MCF 10A (cell line): Measurements from ENCODE around the gene COPS9. TPM values are rescaled to one million over a fixed set of nuclear protein-coding genes. Genes with fewer than 3 reads are reported as not detected.

Source experiments
- BruUV-seq: library from RNA; stranded (reverse); fragments of 400-500 nt; replicated peaks from 2 replicates; lab custom pipeline; 2021; lab: Mats Ljungman, UMichigan
- CTCF ChIA-PET: fragments of 300-600 bp; sonication (Branson Sonifier 250); formaldehyde crosslinking; extraction: SDS; loops from one replicate; lab custom pipeline; 2021; ENCODE audit warnings: antibody characterized with exemption, inconsistent platforms; lab: Yijun Ruan, JAX
- POLR2A ChIA-PET: fragments of 300-600, 350-650 bp; sonication (Branson Sonifier 250); formaldehyde crosslinking; extraction: SDS; loops from one replicate; lab custom pipeline; 2020; ENCODE audit warnings: antibody characterized with exemption, inconsistent platforms; lab: Yijun Ruan, JAX
- DNase-seq: peaks from one replicate; pipeline ENCODE4 v3.0.0-alpha.2; 2018; ENCODE audit not compliant: unreplicated experiment
- H3K27ac Mint-ChIP-seq: one replicate; pipeline ENCODE4 v1.8.0; 2022; ENCODE audit warnings: mild to moderate bottlenecking, low read depth, mixed read lengths; ENCODE audit not compliant: unreplicated experiment
- H3K27me3 Mint-ChIP-seq: one replicate; pipeline ENCODE4 v1.8.0; 2022; ENCODE audit warnings: mixed read lengths; ENCODE audit not compliant: insufficient read depth, unreplicated experiment
- H3K36me3 Mint-ChIP-seq: one replicate; pipeline ENCODE4 v1.8.0; 2022; ENCODE audit warnings: mild to moderate bottlenecking, moderate library complexity, mixed read lengths; ENCODE audit not compliant: insufficient read depth, unreplicated experiment
- H3K4me1 Mint-ChIP-seq: one replicate; pipeline ENCODE4 v1.8.0; 2022; ENCODE audit warnings: mixed read lengths; ENCODE audit not compliant: insufficient read depth, unreplicated experiment
- H3K4me3 Mint-ChIP-seq: one replicate; pipeline ENCODE4 v1.8.0; 2022; ENCODE audit warnings: mild to moderate bottlenecking, moderate library complexity, mixed read lengths; ENCODE audit not compliant: unreplicated experiment
- H3K9me3 Mint-ChIP-seq: one replicate; pipeline ENCODE4 v1.8.0; 2022; ENCODE audit warnings: mixed read lengths; ENCODE audit not compliant: unreplicated experiment
- intact Hi-C: fragments of 100-400 bp; cut with micrococcal nuclease; formaldehyde crosslinking; loops from 2 replicates; pipeline ENCODE4 v1.14.1; 2022
- total RNA-seq: library from RNA; stranded (reverse); gene quantifications from 2 replicates; pipeline ENCODE4 v1.2.3, GENCODE V29; 2022
- TF ChIP-seq, protein P1 (sequence below): fragments of 200-600 bp; IDR thresholded peaks from one replicate; pipeline ENCODE4 v1.8.0; 2022; ENCODE audit warnings: antibody characterized with exemption, mild to moderate bottlenecking; ENCODE audit not compliant: unreplicated experiment

COPS9 gene
- total RNA-seq, 1 experiment from 2014 or later = 146 TPM

DNA sequence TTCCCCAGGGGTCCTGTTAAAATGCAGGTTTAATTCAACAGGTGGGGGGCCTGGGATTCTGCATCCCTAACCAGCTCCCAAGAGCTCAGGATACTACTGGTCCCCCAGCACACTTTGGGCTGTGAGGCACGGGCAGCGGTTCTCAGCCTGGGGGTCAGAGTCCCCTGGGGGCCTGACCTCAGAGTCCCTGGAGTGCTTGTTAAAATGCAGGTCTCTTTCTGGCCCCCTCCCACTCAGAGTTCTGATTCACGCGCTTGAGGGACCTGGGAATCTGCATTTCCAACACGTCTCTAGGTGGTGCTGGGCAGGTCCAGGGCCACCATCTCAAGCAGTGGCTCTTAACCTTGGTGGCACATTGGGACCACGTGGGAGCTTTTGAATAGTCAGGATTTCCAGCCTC, 7.2 kb upstream of the COPS9 start:
- peaks cover 24% of the 10 kb centered on the region for H3K27me3 Mint-ChIP-seq
- no peak for DNase-seq
- H3K4me1 Mint-ChIP-seq = peaks cover 6% of the 10 kb centered on the region
- no TSS peak for BruUV-seq
- CTCF ChIA-PET = interaction anchor here (0.5 to 9.5 kb wide), 31 partner anchors 9 to 1883 kb away, joined by 3 to 201 read pairs (median 4); no protein-coding TSS in a partner anchor
- intact Hi-C loops = loop anchor here (1.0 kb wide), 1 partner anchor 82 kb away; no protein-coding TSS in a partner anchor
- TF ChIP-seq, protein P1, sequence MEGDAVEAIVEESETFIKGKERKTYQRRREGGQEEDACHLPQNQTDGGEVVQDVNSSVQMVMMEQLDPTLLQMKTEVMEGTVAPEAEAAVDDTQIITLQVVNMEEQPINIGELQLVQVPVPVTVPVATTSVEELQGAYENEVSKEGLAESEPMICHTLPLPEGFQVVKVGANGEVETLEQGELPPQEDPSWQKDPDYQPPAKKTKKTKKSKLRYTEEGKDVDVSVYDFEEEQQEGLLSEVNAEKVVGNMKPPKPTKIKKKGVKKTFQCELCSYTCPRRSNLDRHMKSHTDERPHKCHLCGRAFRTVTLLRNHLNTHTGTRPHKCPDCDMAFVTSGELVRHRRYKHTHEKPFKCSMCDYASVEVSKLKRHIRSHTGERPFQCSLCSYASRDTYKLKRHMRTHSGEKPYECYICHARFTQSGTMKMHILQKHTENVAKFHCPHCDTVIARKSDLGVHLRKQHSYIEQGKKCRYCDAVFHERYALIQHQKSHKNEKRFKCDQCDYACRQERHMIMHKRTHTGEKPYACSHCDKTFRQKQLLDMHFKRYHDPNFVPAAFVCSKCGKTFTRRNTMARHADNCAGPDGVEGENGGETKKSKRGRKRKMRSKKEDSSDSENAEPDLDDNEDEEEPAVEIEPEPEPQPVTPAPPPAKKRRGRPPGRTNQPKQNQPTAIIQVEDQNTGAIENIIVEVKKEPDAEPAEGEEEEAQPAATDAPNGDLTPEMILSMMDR = no peak
- peaks cover 6% of the 10 kb centered on the region for H3K9me3 Mint-ChIP-seq
- POLR2A ChIA-PET = interaction anchor here (2.0 kb wide), 1 partner anchor 82 kb away, joined by 10 read pairs; no protein-coding TSS in a partner anchor
- H3K27ac Mint-ChIP-seq = no peak overlapping the region
- H3K4me3 Mint-ChIP-seq = no peak overlapping the region
- no peaks in the 10 kb centered on the region for H3K36me3 Mint-ChIP-seq

DNA sequence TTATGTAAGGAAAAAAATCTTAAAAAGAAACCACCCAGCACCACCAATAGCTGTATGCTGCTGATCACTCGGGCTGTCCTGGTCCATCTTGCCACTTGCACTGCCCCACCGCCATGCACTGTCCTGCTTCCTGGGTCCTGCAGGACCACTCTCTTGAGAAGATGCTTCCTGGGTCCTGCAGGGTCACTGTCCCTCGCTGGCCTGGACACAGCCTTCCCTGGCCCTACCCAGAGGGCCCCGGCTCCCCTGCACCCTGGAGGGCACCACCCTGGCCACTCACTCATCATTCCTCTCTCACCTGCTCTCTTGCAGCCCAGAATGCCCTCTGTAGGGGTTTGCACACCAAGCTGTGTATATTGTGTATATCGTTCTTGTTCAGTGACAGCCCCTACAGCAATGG, 6.8 kb upstream of the COPS9 start:
- intact Hi-C loops = loop anchor here (1.0 kb wide), 1 partner anchor 82 kb away; no protein-coding TSS in a partner anchor
- POLR2A ChIA-PET = interaction anchor here (2.0 kb wide), 1 partner anchor 81 kb away, joined by 10 read pairs; no protein-coding TSS in a partner anchor
- H3K4me1 Mint-ChIP-seq = peaks cover 6% of the 10 kb centered on the region
- no peak overlapping the region for H3K27ac Mint-ChIP-seq
- DNase-seq = no peak
- CTCF ChIA-PET = interaction anchor here (0.6 to 9.5 kb wide), 21 partner anchors 8 to 1883 kb away, joined by 3 to 201 read pairs (median 5); no protein-coding TSS in a partner anchor
- TF ChIP-seq, protein P1 = no peak
- peaks cover 6% of the 10 kb centered on the region for H3K9me3 Mint-ChIP-seq
- H3K36me3 Mint-ChIP-seq = no peaks in the 10 kb centered on the region
- no peak overlapping the region for H3K4me3 Mint-ChIP-seq
- H3K27me3 Mint-ChIP-seq = peaks cover 24% of the 10 kb centered on the region
- no TSS peak for BruUV-seq

DNA sequence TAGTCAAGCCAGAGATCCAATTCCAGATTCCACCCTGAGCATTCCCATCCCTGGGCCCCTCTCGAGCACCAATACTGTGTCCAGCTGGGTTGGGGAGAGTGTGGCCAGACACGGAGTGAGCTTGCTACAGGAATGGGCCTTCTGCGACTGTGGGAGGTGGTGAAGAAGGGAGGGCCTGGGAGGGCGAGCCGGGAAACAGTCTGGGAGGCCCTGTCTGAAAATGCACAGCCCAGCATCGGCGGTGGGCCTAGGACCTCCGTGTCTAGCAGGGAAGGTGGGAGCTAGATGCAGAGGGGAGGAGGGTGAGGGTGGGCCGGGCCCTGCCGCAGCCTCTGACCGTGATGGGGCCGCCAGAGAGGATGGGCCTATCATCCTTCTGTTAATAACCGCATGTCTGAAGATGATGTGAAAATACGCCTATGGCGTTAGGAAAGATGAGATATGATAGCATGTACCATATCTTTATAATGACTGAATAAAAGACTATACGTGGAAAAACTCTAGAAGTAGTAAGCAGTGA, 6.2 kb upstream of the COPS9 start:
- ChIA-PET CTCF (interaction anchor here (0.6 to 9.5 kb wide), 10 partner anchors 13 to 446 kb away, joined by 3 to 201 read pairs (median 5); no protein-coding TSS in a partner anchor), POLR2A (interaction anchor here (1.7 kb wide), 1 partner anchor 81 kb away, joined by 6 read pairs; no protein-coding TSS in a partner anchor)
- Mint-ChIP-seq H3K27ac (peak overlapping the region; percentile 10), H3K9me3 (peaks cover 2% of the 10 kb centered on the region), H3K4me3 (no peak overlapping the region), H3K27me3 (peaks cover 24% of the 10 kb centered on the region), H3K36me3 (no peaks in the 10 kb centered on the region), H3K4me1 (peaks cover 6% of the 10 kb centered on the region)
- intact Hi-C loops = no loop called here
- TF ChIP-seq, protein P1 = no peak
- DNase-seq = no peak
- no TSS peak for BruUV-seq

DNA sequence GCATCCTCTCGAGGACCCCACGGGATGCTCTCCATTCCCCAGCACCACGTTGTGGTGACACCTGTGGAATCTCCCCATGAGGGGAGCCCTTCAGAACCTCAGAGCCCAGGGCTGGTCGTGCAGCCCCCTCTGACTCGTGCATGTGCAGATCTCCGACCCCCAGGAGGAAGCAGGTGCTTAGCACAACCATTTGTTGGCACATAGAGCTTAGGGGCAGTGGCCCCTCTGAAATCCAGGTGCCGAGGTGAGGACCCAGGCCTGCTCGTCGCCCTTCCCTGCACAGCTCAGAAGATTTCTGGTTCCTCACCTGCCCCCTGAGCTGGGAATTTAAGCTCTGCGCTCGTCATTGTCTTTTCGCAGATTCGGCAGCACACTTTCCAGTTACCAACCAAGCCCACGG, 5.6 kb upstream of the COPS9 start:
- BruUV-seq = no TSS peak
- no peaks in the 10 kb centered on the region for H3K36me3 Mint-ChIP-seq
- intact Hi-C loops = no loop called here
- peak overlapping the region; percentile 10 for H3K27ac Mint-ChIP-seq
- peaks cover 24% of the 10 kb centered on the region for H3K27me3 Mint-ChIP-seq
- H3K9me3 Mint-ChIP-seq = no peaks in the 10 kb centered on the region
- ChIA-PET CTCF (interaction anchor here (0.6 to 9.5 kb wide), 7 partner anchors 13 to 447 kb away, joined by 3 to 201 read pairs (median 4); no protein-coding TSS in a partner anchor), POLR2A (interaction anchor here (1.7 kb wide), 1 partner anchor 81 kb away, joined by 6 read pairs; no protein-coding TSS in a partner anchor)
- H3K4me1 Mint-ChIP-seq = peaks cover 6% of the 10 kb centered on the region
- no peak overlapping the region for H3K4me3 Mint-ChIP-seq
- TF ChIP-seq, protein P1 = no peak
- no peak for DNase-seq
